Lung (tissue), 12 donors: ENCODE measurements around the gene OCEL1. TPM values are rescaled to one million over a fixed set of nuclear protein-coding genes. Genes with fewer than 3 reads are reported as not detected.

Experiments
- ATAC-seq: fragments of 200-7000 bp; cut with Tn5 transposase; one replicate; pipeline ENCODE4 v1.9.1; 2020; ENCODE audit warnings: moderate number of reproducible peaks; ENCODE audit not compliant: insufficient read depth, low FRiP score
- DNase-seq, 3 donors: peaks; one replicate each; pipeline ENCODE4 v3.0.0-alpha.2; 2013 to 2017
- H3K27ac ChIP-seq, 2 donors: one replicate each; pipeline ENCODE4 v1.5.1; 2013; ENCODE audit warnings: mild to moderate bottlenecking in 2 of 2, moderate library complexity in 2 of 2, control low read depth in 1 of 2, inconsistent platforms in 1 of 2, low read depth in 1 of 2, low read length in 1 of 2
- H3K27me3 ChIP-seq, 3 donors: one replicate each; pipeline ENCODE4 v1.5.1; 2013; ENCODE audit warnings: low read length in 2 of 3; ENCODE audit not compliant: control insufficient read depth in 3 of 3, insufficient read depth in 3 of 3
- H3K36me3 ChIP-seq, 4 donors: one replicate each; pipeline ENCODE4 v1.5.1; 2013; ENCODE audit warnings: low read length in 4 of 4, mild to moderate bottlenecking in 1 of 4, moderate library complexity in 1 of 4; ENCODE audit not compliant: control insufficient read depth in 4 of 4, insufficient read depth in 4 of 4
- H3K4me1 ChIP-seq, 5 donors: one replicate each; pipeline ENCODE4 v1.5.1; 2013; ENCODE audit warnings: low read length in 5 of 5, mild to moderate bottlenecking in 2 of 5, moderate library complexity in 1 of 5; ENCODE audit not compliant: control insufficient read depth in 5 of 5, insufficient read depth in 5 of 5
- H3K4me3 ChIP-seq: one replicate; pipeline ENCODE4 v1.5.1; 2013; ENCODE audit warnings: mild to moderate bottlenecking, control low read depth, moderate library complexity
- H3K9ac ChIP-seq, 2 donors: one replicate each; pipeline ENCODE4 v1.5.1; 2013; ENCODE audit warnings: low read length in 2 of 2, control low read depth in 1 of 2; ENCODE audit not compliant: insufficient read depth in 1 of 2
- H3K9me3 ChIP-seq, 4 donors: one replicate each; pipeline ENCODE4 v1.5.1; 2013; ENCODE audit warnings: low read length in 3 of 4, mild to moderate bottlenecking in 1 of 4, moderate library complexity in 1 of 4; ENCODE audit not compliant: control insufficient read depth in 4 of 4, insufficient read depth in 3 of 4
- CTCF ChIP-seq: IDR thresholded peaks from 2 replicates; pipeline ENCODE4 v1.5.1; 2012; ENCODE audit warnings: mild to moderate bottlenecking; ENCODE audit errors: control extremely low read depth, extremely low read depth
- WGBS, 2 donors: extraction: QIAGEN DNeasy Blood & Tissue Kit; methylation state at CpG; one replicate each; pipeline ENCODE4 v1.1.7; 2013; 5-methylcytosine and 5-hydroxymethylcytosine counted together
- polyA plus RNA-seq, 2 donors: library from polyadenylated mRNA; stranded (reverse); fragments of 200-250 nt; gene quantifications; one replicate each; pipeline ENCODE4 v1.2.1, GENCODE V29; 2013
- total RNA-seq, 2 donors: library from RNA; depleted of rRNA in 1 of 2; stranded (reverse); fragments of >200 nt in 1 of 2; gene quantifications; one replicate each; pipeline ENCODE4 v1.2.1, GENCODE V29; 2014 to 2021
- donor health status: control.
- donor health status: control.
- donor health status: Bipolar disorder and iron deficiency.
- donor health status: healthy.
- donor health status: DM: yes; HTN: yes; CAD: no.

OCEL1 gene
- total and polyA plus RNA-seq, 4 donors = 9.1 to 39.5 (median 25.3) TPM

- 93 to 94% methylated on average over 16 of the region's 16 CpGs for WGBS, 2 donors
- H3K27me3 ChIP-seq = no peaks in the 10 kb centered on the region
- DNase-seq (no peak), ATAC-seq (no peak)
- H3K9me3 ChIP-seq = no peaks in the 10 kb centered on the region
- H3K4me3 ChIP-seq = no peak overlapping the region
- H3K27ac ChIP-seq = no peak overlapping the region
- no peak overlapping the region for H3K9ac ChIP-seq
- peaks cover 16 to 68% (median 36%) of the 10 kb centered on the region in 4 donors for H3K36me3 ChIP-seq
- H3K4me1 ChIP-seq = no peaks in the 10 kb centered on the region
- no peak for TF ChIP-seq CTCF
Observed at GRCh38 chr19:17197666-17198065, 28.4 kb upstream of the OCEL1 start.

GRCh38 chr19:17200408-17201079 is 25.5 kb upstream of the OCEL1 start:
- Histone ChIP-seq H3K27ac (no peak overlapping the region), H3K9ac (no peak overlapping the region), H3K9me3 (no peaks in the 10 kb centered on the region), H3K4me3 (no peak overlapping the region), H3K27me3 (no peaks in the 10 kb centered on the region), H3K4me1 (no peaks in the 10 kb centered on the region), H3K36me3 (peaks cover 17 to 61% (median 33%) of the 10 kb centered on the region in 4 donors)
- TF ChIP-seq CTCF = no peak
- no peak for ATAC-seq
- 84 to 91% methylated on average over 16 of the region's 16 CpGs for WGBS, 2 donors
- DNase-seq = no peak

- DNase-seq = no peak
- no peaks in the 10 kb centered on the region for H3K9me3 ChIP-seq
- WGBS, 2 donors = 89 to 90% methylated on average over 9 of the region's 9 CpGs
- no peak overlapping the region for H3K4me3 ChIP-seq
- TF ChIP-seq CTCF = no peak
- ATAC-seq = no peak
- no peaks in the 10 kb centered on the region for H3K27me3 ChIP-seq
- H3K36me3 ChIP-seq = peaks cover 18 to 74% (median 40%) of the 10 kb centered on the region in 4 donors
- no peaks in the 10 kb centered on the region for H3K4me1 ChIP-seq
- H3K9ac ChIP-seq = no peak overlapping the region
- H3K27ac ChIP-seq = no peak overlapping the region
Observed at GRCh38 chr19:17202249-17202648, 23.8 kb upstream of the OCEL1 start.

GRCh38 chr19:17202713-17203112 is 23.3 kb upstream of the OCEL1 start:
- ATAC-seq (no peak), DNase-seq (no peak)
- Histone ChIP-seq H3K9ac (no peak overlapping the region), H3K27ac (no peak overlapping the region), H3K9me3 (no peaks in the 10 kb centered on the region), H3K4me1 (no peaks in the 10 kb centered on the region), H3K27me3 (no peaks in the 10 kb centered on the region), H3K4me3 (no peak overlapping the region), H3K36me3 (peaks cover 15 to 70% (median 38%) of the 10 kb centered on the region in 4 donors)
- TF ChIP-seq CTCF = no peak
- 90 to 96% methylated on average over 17 of the region's 17 CpGs for WGBS, 2 donors
